DND-41 (cell line): ENCODE measurements around the gene EPM2A.

Experiments
- CTCF ChIP-seq: IDR thresholded peaks from 2 replicates; pipeline ENCODE4 v1.5.1; 2012; ENCODE audit warnings: borderline replicate concordance, low read length, moderate library complexity, mild to moderate bottlenecking; ENCODE audit not compliant: poor library complexity, severe bottlenecking; ENCODE audit errors: extremely low read depth
- EZH2 ChIP-seq: IDR thresholded peaks from 3 replicates; pipeline ENCODE4 v1.6.1; 2012; ENCODE audit warnings: borderline replicate concordance, low read depth, mild to moderate bottlenecking, moderate library complexity, low read length, inconsistent platforms; ENCODE audit not compliant: severe bottlenecking

DNA sequence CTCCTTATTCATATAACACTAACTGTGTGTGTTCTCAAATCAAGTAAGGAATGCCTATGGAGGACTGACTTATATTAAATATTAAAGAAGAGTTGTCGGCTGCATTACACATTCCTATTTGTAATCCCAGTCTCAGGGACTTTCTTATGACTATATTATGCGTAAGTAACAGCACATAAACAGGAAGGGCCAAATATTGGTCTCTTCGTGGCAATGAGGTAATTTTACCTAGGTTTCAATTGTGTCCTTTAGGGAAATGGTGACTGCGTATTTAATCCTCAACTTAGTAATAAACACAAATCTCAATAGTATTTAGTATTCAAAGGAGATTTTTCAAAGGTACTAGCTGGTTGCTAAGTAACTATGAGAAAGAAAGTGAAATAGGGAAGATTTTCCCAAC is 22.8 kb upstream of the EPM2A start:
- TF ChIP-seq CTCF (no peak), EZH2 (no peak)
